K562 (cell line): ENCODE results near the gene GJA9. TPM values are rescaled to one million over a fixed set of nuclear protein-coding genes. Genes with fewer than 3 reads are reported as not detected.

Experiments used
- AFF4 ChIP-seq: sonication (generic); formaldehyde crosslinking; IDR thresholded peaks from 2 replicates; pipeline ENCODE4 v1.8.0; 2023; ENCODE audit warnings: mild to moderate bottlenecking, missing genetic modification reagents
- CBFA2T2 ChIP-seq: fragments of 450-650 bp; conservative IDR thresholded peaks from 2 replicates; pipeline ENCODE4 v1.6.1; 2017; ENCODE audit warnings: mild to moderate bottlenecking
- CBFA2T3 ChIP-seq: fragments of 450-650 bp; IDR thresholded peaks from 2 replicates; pipeline ENCODE4 v1.6.1; 2017
- CREB3L1 ChIP-seq: fragments of 450-650 bp; IDR thresholded peaks from 2 replicates; pipeline ENCODE4 v1.6.1; 2014; ENCODE audit warnings: low read depth, mild to moderate bottlenecking, moderate library complexity, borderline replicate concordance
- CREM ChIP-seq: IDR thresholded peaks from 2 replicates; pipeline ENCODE4 v1.6.1; 2014; ENCODE audit warnings: antibody characterized with exemption, low read depth
- HDAC3 ChIP-seq: fragments of 450-650 bp; IDR thresholded peaks from 2 replicates; pipeline ENCODE4 v1.6.1; 2018; ENCODE audit warnings: borderline replicate concordance, mild to moderate bottlenecking, moderate library complexity; ENCODE audit not compliant: partially characterized antibody
- KLF16 ChIP-seq: IDR thresholded peaks from 2 replicates; pipeline ENCODE4 v1.6.1; 2016; ENCODE audit warnings: antibody characterized with exemption
- MITF ChIP-seq: IDR thresholded peaks from 2 replicates; pipeline ENCODE4 v1.6.1; 2014; ENCODE audit warnings: antibody characterized with exemption
- MXD1 ChIP-seq: fragments of 250-450 bp; sonication (Bioruptor Pico); IDR thresholded peaks from 2 replicates; pipeline ENCODE4 v1.8.0; 2021; ENCODE audit warnings: borderline replicate concordance, mild to moderate bottlenecking, moderate library complexity; ENCODE audit not compliant: poor library complexity, severe bottlenecking
- POLR2A ChIP-seq: fragments of 450-650 bp; conservative IDR thresholded peaks from 2 replicates; pipeline ENCODE4 v1.6.1; 2016
- RBM34 ChIP-seq: fragments of 200-400 bp; formaldehyde crosslinking; IDR thresholded peaks from 2 replicates; pipeline ENCODE4 v1.6.1; 2018; ENCODE audit warnings: low read length, borderline replicate concordance; ENCODE audit not compliant: insufficient read depth
- TAL1 ChIP-seq: fragments of 450-650 bp; IDR thresholded peaks from 2 replicates; pipeline ENCODE4 v1.6.1; 2016; ENCODE audit warnings: mild to moderate bottlenecking
- TCF3 ChIP-seq: sonication (generic); formaldehyde crosslinking; IDR thresholded peaks from 2 replicates; pipeline ENCODE4 v1.4.0; 2020; ENCODE audit warnings: mild to moderate bottlenecking, missing genetic modification reagents
- THAP12 ChIP-seq: fragments of 250-450 bp; sonication (Bioruptor Pico); IDR thresholded peaks from 2 replicates; pipeline ENCODE4 v1.9.0; 2021; ENCODE audit warnings: mild to moderate bottlenecking, inconsistent platforms
- XRCC3 ChIP-seq: fragments of 450-650 bp; IDR thresholded peaks from 2 replicates; pipeline ENCODE4 v1.6.1; 2017; ENCODE audit warnings: mild to moderate bottlenecking, moderate library complexity
- ZKSCAN8 ChIP-seq: fragments of 200-800 bp; sonication (Bioruptor generic); IDR thresholded peaks from 2 replicates; pipeline ENCODE4 v1.6.1; 2016; ENCODE audit warnings: missing genetic modification characterization, missing compliant biosample characterization
- ZNF75A ChIP-seq: fragments of 450-650 bp; formaldehyde crosslinking; IDR thresholded peaks from 2 replicates; pipeline ENCODE4 v1.4.0; 2020; ENCODE audit warnings: mild to moderate bottlenecking
- polyA plus RNA-seq, 8 experiments: library from polyadenylated mRNA; depleted of rRNA in 4 of 8; stranded (reverse) in 5 of 8; unstranded in 3 of 8; fragments of >200 nt; fragmentation: Nextera tagmentation in 2 of 8; fragmentation: Illumina TruSeq in 1 of 8; extraction: Ambion mirVana in 2 of 8; extraction: Trizol in 1 of 8; gene quantifications; 2 replicates each; pipeline versions ENCODE4 v1.2.1 to v1.2.3, GENCODE V29; 2011 to 2014; ENCODE audit warnings: inconsistent platforms in 1 of 8, missing spikeins in 1 of 8
- total RNA-seq, 7 experiments: library from RNA; depleted of rRNA in 6 of 7; stranded (reverse); fragments of >200 nt in 6 of 7; fragmentation: Illumina TruSeq in 2 of 7; extraction: Trizol in 2 of 7; gene quantifications; 2 replicates each; pipeline versions ENCODE4 v1.2.1 to v1.2.3, GENCODE V29; 2011 to 2021; ENCODE audit warnings: low replicate concordance in 1 of 7

Gene GJA9
- total and polyA plus RNA-seq, 9 of the 15 experiments (the other 6 are each of a cell fraction or from before 2014, with no cell fraction given), result not detected

- TF ChIP-seq MITF (no peak), HDAC3 (no peak), POLR2A (no peak), CREM (no peak), MXD1 (CRISPR knock-in tag) (no peak), CBFA2T2 (peak; percentile 78), CBFA2T3 (peak; percentile 87), TCF3 (peak; percentile 67), TAL1 (peak; percentile 76), KLF16 (peak; percentile 64; the same call in 1 of the 2 replicates), CREB3L1 (no peak), RBM34 (no peak), ZNF75A (no peak), ZKSCAN8 (CRISPR knock-in tag) (no peak), AFF4 (CRISPR knock-in tag) (no peak), THAP12 (CRISPR knock-in tag) (no peak), XRCC3 (no peak)
Observed at GRCh38 chr1:38831731-38832369, 49.5 kb downstream of the GJA9 start (continued).
